GM12878 (cell line): Measurements from ENCODE around the gene TRIM8.

Experiments used
- CHD1 ChIP-seq: IDR thresholded peaks from 2 replicates; pipeline ENCODE4 v1.6.1; 2012; ENCODE audit warnings: low read depth, low read length, improper control_type of control experiment
- EZH2 ChIP-seq: IDR thresholded peaks from 2 replicates; pipeline ENCODE4 v1.6.1; 2012; ENCODE audit warnings: low read depth, mild to moderate bottlenecking, control low read depth, inconsistent platforms, low read length, borderline replicate concordance; ENCODE audit not compliant: control insufficient read depth
- POLR2AphosphoS5 ChIP-seq: IDR thresholded peaks from 2 replicates; pipeline ENCODE4 v1.6.1; 2011; ENCODE audit warnings: mild to moderate bottlenecking, low read length, inconsistent platforms
- RAD21 ChIP-seq: IDR thresholded peaks from 2 replicates; pipeline ENCODE4 v1.6.1; 2011; ENCODE audit warnings: mild to moderate bottlenecking, low read depth, low read length, moderate library complexity; ENCODE audit not compliant: insufficient read depth
- RFX5 ChIP-seq: IDR thresholded peaks from 2 replicates; pipeline ENCODE4 v1.6.1; 2011; ENCODE audit warnings: low read depth, low read length, improper control_type of control experiment
- SMC3 ChIP-seq: IDR thresholded peaks from 2 replicates; pipeline ENCODE4 v1.6.1; 2011; ENCODE audit warnings: low read length, improper control_type of control experiment, borderline replicate concordance
- ZBED1 ChIP-seq: IDR thresholded peaks from 2 replicates; pipeline ENCODE4 v1.6.1; 2016; ENCODE audit warnings: borderline replicate concordance
- TF ChIP-seq, protein P1 (sequence below), 3 experiments: IDR thresholded peaks in 2 of 3; conservative IDR thresholded peaks in 1 of 3; 2 replicates each; pipeline ENCODE4 v1.5.1; 2011; ENCODE audit warnings: low read depth in 3 of 3, low read length in 3 of 3, mild to moderate bottlenecking in 3 of 3, control low read depth in 2 of 3, moderate library complexity in 2 of 3, inconsistent platforms in 1 of 3, mixed read lengths in 1 of 3; ENCODE audit not compliant: control insufficient read depth in 2 of 3, insufficient read depth in 1 of 3; ENCODE audit errors: extremely low read depth in 1 of 3
- TF ChIP-seq, protein P2 (sequence below): fragments of 450-650 bp; conservative IDR thresholded peaks from 2 replicates; pipeline ENCODE4 v1.6.1; 2017; ENCODE audit warnings: mild to moderate bottlenecking, moderate library complexity
- TF ChIP-seq, protein P3 (sequence below): fragments of 150-350 bp; IDR thresholded peaks from 2 replicates; pipeline ENCODE4 v1.6.1; 2016; ENCODE audit warnings: low read depth, low read length

DNA sequence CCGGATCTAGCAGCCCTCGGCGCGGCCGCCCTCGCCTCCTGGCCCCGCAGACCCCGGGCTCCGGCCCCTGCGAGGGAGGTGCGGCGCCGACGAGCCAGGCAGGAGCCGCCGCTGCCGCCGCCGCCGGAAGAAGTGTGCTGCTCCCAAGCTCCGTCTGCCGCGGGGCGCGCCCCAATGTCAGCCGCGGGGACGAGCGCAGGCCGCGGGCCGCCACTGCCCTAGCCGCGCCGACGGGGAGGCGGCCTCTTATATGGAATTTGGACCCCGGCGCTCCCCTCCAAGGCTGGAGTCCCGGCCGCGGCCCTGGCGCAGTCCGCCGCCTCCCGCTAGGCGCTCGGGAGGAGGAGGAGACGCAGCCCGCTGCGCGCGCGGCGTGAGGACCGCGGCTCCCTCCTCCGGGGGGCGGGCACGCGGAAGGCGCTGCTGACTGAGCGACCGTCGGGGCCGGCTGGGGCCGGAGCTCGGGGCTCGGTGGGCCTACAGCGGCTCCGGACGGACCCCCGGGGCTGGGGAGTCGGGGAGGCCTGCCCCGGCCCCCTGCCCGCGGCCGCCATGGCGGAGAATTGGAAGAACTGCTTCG, at the start of gene TRIM8:
- TF ChIP-seq EZH2 (no peak), ZBED1 (no peak), CHD1 (peak; percentile 19; the same call in 1 of the 2 replicates), RAD21 (no peak), RFX5 (no peak), POLR2AphosphoS5 (no peak; the same call in 1 of the 2 replicates), SMC3 (no peak)
- TF ChIP-seq, protein P1, sequence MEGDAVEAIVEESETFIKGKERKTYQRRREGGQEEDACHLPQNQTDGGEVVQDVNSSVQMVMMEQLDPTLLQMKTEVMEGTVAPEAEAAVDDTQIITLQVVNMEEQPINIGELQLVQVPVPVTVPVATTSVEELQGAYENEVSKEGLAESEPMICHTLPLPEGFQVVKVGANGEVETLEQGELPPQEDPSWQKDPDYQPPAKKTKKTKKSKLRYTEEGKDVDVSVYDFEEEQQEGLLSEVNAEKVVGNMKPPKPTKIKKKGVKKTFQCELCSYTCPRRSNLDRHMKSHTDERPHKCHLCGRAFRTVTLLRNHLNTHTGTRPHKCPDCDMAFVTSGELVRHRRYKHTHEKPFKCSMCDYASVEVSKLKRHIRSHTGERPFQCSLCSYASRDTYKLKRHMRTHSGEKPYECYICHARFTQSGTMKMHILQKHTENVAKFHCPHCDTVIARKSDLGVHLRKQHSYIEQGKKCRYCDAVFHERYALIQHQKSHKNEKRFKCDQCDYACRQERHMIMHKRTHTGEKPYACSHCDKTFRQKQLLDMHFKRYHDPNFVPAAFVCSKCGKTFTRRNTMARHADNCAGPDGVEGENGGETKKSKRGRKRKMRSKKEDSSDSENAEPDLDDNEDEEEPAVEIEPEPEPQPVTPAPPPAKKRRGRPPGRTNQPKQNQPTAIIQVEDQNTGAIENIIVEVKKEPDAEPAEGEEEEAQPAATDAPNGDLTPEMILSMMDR (IDR thresholded peaks at IDR 0.05 in 2 of 3, conservative IDR thresholded peaks at IDR 0.05 in 1 of 3; ENCODE audit: control insufficient read depth in 2 of 3, extremely low read depth in 1 of 3, insufficient read depth in 1 of 3, low read depth in 3 of 3, low read length in 3 of 3) = no peak
- TF ChIP-seq, protein P2, sequence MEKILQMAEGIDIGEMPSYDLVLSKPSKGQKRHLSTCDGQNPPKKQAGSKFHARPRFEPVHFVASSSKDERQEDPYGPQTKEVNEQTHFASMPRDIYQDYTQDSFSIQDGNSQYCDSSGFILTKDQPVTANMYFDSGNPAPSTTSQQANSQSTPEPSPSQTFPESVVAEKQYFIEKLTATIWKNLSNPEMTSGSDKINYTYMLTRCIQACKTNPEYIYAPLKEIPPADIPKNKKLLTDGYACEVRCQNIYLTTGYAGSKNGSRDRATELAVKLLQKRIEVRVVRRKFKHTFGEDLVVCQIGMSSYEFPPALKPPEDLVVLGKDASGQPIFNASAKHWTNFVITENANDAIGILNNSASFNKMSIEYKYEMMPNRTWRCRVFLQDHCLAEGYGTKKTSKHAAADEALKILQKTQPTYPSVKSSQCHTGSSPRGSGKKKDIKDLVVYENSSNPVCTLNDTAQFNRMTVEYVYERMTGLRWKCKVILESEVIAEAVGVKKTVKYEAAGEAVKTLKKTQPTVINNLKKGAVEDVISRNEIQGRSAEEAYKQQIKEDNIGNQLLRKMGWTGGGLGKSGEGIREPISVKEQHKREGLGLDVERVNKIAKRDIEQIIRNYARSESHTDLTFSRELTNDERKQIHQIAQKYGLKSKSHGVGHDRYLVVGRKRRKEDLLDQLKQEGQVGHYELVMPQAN = peak; percentile 67; the same call in 1 of the 2 replicates
- TF ChIP-seq, protein P3, sequence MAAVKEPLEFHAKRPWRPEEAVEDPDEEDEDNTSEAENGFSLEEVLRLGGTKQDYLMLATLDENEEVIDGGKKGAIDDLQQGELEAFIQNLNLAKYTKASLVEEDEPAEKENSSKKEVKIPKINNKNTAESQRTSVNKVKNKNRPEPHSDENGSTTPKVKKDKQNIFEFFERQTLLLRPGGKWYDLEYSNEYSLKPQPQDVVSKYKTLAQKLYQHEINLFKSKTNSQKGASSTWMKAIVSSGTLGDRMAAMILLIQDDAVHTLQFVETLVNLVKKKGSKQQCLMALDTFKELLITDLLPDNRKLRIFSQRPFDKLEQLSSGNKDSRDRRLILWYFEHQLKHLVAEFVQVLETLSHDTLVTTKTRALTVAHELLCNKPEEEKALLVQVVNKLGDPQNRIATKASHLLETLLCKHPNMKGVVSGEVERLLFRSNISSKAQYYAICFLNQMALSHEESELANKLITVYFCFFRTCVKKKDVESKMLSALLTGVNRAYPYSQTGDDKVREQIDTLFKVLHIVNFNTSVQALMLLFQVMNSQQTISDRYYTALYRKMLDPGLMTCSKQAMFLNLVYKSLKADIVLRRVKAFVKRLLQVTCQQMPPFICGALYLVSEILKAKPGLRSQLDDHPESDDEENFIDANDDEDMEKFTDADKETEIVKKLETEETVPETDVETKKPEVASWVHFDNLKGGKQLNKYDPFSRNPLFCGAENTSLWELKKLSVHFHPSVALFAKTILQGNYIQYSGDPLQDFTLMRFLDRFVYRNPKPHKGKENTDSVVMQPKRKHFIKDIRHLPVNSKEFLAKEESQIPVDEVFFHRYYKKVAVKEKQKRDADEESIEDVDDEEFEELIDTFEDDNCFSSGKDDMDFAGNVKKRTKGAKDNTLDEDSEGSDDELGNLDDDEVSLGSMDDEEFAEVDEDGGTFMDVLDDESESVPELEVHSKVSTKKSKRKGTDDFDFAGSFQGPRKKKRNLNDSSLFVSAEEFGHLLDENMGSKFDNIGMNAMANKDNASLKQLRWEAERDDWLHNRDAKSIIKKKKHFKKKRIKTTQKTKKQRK = no peak
